Measurements from ENCODE around the gene GAPVD1.
A peak's percentile ranks its signal among the peaks of the same experiment; 100 is the strongest.

Gene GAPVD1

GRCh38 chr9:125406810-125407087 lies 145.1 kb downstream of the GAPVD1 start:
- DNase-seq = no peak

- no peak for DNase-seq
Observed at GRCh38 chr9:125407432-125407973, 145.9 kb downstream of the GAPVD1 start.

- peak; percentile 65 for DNase-seq
Observed at GRCh38 chr9:125407974-125408900, 146.6 kb downstream of the GAPVD1 start.

GRCh38 chr9:125409217-125409636 lies 147.6 kb downstream of the GAPVD1 start:
- DNase-seq = peak; percentile 21

GRCh38 chr9:125409637-125410521 lies 148.3 kb downstream of the GAPVD1 start:
- DNase-seq = peak; percentile 72

GRCh38 chr9:125410522-125410894 lies 148.9 kb downstream of the GAPVD1 start:
- no peak for DNase-seq

- no peak for DNase-seq
Observed at GRCh38 chr9:125411171-125411756, 149.6 kb downstream of the GAPVD1 start.

GRCh38 chr9:125412166-125412565 lies 150.5 kb downstream of the GAPVD1 start:
- DNase-seq = no peak

- no peak for DNase-seq
Observed at GRCh38 chr9:125413579-125413978, 152.0 kb downstream of the GAPVD1 start.

GRCh38 chr9:125415583-125416460 lies 154.2 kb downstream of the GAPVD1 start:
- no peak for DNase-seq

GRCh38 chr9:125416517-125416916 lies 154.9 kb downstream of the GAPVD1 start:
- no peak for DNase-seq
